Femur (tissue), 1 donor: ENCODE results near the gene ASPSCR1.
"Not testable (repeated sequence)": the region's sequence is repeated elsewhere in the genome, so short reads cannot be mapped to it uniquely, and the experiment has no call there.

Source experiments
- DNase-seq: peaks from one replicate; pipeline ENCODE4 v3.0.0-alpha.2; 2017

The ASPSCR1 gene

DNA sequence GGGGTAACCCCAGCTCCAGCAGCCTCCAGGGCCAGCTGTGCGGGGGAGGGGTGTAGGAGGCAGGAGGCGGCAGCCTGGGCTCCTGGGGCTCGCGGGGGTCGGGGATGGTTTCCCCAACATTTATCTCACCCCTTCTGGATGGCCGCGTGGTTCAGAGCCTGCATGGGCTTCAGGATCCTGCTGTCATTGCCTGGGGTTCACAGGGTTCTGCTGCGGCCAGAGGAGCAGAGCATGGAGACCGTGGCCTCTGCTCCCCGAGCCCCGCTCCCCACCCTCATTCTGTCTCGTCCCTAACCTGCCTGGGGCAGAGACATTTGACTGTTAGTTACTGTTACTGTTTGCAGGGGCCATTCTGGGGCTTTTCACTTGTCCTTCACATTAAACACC lies 35.3 kb upstream of the ASPSCR1 start:
- DNase-seq = no peak

DNA sequence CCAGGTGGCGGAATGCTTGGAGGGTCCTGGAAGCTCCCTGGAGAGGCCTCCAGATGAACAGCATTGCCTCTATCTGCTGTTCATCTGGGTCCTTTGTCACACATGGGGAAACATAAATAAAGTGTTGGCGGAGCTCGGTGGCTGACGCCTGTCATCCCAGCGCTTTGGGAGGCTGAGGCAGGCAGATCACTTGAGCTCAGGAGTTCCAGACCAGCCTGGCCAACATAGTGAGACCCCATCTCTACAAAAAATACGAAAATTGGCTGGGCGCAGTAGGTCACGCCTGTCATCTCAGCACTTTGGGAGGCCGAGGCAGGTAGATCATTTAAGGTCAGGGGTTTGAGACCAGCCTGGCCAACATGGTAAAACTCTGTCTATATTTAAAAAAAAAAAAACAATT lies 32.6 kb upstream of the ASPSCR1 start:
- DNase-seq = no peak

DNA sequence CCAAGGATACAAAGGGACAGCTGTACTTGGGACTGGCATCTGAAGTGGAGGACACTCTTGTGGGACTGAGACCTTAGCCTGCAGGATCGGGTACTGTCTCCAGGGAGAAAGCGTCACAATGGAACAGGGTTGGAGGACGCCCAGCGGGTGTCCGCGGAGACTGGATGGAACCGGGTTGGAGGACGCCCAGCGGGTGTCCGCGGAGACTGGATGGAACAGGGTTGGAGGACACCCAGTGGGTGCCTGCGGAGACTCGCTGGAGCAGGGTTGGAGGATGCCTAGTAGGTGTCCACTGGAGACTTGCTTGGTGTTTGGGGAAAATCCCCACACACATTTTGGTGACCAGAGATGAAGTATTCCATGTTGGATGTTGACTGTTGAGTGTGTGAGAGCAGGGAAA lies 30.2 kb upstream of the ASPSCR1 start, which contains the start of gene MYADML2:
Gene MYADML2, minus strand, starts transcription at position 45 of the 400 bp plus-strand sequence. CDS start 5,492 bp downstream, outside the sequence.
- no peak for DNase-seq

DNA sequence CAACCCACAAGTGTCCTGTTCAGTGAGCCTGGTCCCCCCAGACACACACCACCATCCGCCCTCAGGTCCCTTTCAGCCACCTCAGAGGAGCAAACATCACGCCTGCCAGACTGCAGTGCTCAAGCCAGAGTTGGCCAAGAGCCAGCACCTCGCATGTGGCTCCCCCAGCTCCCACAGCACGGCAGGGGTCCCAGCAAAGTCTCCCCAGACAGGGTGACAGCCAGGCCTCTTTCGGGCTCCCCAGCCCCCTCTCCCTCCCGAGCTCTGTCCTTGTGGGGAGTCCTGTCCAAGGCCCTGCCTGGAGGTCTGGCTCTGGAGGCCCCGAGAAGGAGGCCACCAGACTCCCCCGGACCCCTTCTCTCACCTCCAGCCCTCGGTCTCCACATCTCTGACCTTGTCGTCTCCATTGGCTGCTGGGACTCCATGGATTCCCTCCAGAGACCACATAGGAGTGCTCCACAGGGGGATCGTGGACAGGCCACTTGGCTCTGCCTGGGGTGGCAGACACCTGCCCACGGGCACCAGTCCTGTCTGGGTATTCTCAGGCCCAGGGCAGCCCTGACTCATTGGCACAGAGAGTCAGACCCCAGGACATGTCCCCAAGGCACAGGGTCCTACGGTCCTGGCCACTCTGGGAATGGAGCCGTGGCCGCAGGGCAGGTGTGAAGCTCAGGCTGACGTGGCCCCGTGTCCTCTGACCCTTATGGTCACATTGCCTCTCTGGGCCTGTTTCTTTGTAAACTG lies 28.6 kb upstream of the ASPSCR1 start:
- DNase-seq = no peak

DNA sequence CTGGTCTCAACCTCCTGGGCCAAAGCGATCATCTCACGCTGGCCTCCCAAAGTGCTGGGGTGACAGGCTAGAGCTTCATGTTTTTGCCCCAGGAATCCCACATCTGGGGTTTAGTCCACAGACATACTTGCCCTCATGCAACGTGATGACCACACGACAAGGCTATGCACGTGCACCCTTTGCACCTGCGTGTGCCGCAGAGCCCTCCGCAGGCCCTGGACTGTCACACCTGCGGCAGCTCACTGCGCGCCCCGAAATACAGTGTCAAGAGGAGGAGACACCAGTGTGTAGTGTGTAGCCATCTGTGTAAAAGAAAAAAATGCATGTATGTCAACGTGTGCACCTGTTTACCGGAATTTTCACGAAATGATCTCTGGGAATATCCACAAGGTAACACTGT lies 26.9 kb upstream of the ASPSCR1 start:
- DNase-seq = no peak

DNA sequence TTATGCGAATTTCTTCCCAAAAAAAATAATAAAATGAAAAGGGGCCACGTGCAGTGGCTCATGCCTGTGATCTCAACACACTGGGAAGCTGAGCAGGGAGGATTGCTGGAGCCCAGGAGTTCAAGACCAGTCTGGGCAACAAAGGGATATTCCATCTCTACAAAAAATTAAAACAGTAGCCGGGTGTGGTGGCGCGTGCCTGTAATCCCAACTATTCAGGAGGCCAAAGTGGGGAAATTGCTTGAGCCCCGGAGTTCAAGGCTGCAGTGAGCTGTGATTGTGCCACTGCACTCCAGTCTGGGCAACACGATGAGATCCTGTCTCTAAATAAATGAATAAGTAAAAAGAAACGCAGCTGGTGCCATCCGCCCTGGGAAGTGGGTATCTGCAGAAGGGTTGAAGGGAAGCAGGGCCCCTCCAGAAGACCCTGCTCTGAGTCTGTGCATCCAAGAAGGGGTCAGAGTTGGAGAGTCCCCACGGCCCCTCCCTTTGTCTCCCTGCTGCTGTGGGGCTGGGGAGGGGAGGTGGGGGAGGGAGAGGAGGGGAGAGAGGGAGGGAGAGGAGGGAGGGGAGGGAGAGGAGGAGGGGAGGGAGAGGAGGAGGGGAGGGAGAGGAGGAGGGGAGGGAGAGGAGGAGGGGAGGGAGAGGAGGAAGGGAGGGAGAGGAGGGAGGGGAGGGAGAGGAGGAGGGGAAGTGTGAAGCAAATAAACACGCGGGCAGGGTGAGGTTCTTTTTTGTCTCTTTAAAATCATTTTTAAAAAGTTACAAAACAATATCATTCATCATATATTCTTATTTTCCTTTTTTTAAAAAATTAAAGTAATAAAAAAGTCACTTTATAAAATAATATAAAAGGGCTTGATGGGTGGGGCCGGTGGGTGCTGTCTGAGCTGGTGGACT lies 25.4 kb upstream of the ASPSCR1 start:
- DNase-seq = no peak

DNA sequence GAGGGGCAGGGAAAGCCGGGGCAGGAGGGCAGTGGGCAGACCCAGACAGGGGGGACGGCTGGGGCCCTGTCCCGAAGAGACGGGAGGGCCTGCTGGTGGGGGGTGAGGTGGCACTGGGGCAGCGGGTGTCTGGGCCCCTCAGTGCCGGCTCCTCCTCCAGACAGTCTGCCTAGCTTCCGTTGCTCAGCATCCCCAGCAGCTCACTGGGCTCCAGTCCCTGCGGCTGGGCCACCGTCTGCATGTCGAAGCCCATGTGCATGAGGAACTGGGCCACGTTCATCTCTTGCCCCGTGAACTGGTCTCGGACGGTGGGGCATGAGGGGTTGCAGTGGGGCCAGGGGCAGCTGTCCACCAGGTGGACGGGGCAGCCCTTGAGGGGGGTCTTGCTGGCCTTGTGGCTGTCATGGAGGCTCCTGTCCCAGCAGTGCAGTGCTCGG lies 24.6 kb upstream of the ASPSCR1 start:
- DNase-seq = no peak

DNA sequence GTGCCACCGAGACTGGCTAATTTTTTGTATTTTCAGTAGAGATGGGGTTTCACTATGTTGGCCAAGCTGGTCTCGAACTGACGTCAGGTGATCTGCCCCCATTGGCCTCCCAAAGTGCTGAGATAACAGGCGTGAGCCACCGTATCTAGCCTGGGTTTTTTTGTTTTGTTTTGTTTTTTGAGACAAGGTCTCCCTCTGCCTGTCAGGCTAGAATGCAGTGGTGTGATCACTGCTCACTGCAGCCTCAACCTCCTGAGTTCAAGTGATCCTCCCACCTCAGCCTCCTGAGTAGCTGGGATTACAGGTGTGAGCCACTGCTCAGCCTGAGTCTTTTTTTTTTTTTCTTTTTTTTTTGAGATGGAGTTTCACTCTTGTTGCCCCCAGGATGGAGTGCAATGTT lies 24.0 kb upstream of the ASPSCR1 start:
- DNase-seq = not testable (repeated sequence)

DNA sequence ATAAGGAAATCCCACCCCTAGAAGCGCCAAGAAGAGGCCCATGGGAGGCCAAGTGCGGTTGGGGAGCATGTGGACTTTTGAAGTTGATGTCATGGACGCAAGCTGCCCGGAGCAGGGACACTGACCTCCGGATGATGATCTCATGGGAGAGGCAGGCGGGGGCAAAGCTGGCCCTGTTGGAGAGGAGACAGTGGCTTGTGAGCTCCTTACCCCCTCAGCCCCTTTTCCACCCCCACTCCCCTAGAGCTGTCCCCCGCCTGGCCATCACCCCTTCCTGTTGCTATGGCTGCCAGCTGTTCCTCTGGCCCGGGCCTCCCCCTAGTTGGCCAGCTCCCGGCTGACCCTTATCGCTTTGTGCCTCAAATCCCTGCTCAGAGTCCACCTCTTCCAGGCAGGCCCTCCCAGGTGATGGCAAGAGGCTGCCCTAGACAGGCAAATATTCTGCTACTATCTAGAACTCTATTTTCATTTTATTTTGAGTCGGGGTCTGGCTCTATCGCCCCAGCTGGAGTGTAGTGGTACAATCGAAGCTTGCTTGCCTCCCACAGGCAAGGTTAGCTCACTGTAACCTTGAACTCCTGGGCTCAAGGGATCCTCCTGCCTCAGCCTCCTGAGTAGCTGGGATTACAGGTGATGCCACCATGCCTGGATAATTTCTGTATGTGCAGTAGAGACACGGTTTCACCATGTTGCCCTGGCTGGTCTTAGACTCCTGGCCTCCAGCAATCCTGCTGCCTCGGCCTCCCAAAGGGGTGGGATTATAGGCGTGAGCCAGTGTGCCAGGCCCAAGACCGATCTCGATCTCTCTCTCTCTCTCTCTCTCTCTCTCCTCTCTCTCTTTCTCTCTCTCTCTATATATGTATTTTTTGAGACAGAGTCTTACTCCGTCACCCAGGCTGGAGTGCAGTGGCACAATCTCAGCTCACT lies 23.0 kb upstream of the ASPSCR1 start:
- DNase-seq = no peak

DNA sequence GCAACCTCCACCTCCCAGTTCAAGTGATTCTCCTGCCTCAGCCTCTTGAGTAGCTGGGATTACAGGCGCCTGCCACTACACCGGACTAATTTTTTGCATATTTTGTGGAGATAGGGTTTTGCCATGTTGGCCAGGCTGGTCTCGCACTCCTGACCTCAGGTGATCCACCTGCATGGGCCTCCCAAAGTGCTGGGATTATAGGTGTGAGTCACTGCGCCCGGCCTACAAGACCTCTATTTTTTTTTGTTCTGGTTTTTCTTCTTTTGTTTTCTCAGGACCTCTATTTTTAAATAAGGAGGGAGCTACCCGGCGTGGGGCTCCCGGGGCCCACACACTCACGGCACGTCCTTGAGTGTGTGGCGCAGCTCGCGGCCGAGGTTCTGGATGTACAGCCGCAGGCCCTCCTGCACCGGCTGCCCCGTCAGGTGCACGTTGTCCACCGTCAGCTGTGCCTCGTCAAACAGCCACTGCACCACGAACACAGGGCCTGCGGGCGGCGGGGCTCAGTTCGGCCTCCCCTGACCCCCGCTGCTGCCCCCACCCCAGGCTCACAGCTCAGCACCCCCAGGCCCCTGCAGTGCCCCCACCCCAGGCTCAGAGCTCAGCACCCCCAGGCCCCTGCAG lies 22.3 kb upstream of the ASPSCR1 start:
- DNase-seq = no peak

DNA sequence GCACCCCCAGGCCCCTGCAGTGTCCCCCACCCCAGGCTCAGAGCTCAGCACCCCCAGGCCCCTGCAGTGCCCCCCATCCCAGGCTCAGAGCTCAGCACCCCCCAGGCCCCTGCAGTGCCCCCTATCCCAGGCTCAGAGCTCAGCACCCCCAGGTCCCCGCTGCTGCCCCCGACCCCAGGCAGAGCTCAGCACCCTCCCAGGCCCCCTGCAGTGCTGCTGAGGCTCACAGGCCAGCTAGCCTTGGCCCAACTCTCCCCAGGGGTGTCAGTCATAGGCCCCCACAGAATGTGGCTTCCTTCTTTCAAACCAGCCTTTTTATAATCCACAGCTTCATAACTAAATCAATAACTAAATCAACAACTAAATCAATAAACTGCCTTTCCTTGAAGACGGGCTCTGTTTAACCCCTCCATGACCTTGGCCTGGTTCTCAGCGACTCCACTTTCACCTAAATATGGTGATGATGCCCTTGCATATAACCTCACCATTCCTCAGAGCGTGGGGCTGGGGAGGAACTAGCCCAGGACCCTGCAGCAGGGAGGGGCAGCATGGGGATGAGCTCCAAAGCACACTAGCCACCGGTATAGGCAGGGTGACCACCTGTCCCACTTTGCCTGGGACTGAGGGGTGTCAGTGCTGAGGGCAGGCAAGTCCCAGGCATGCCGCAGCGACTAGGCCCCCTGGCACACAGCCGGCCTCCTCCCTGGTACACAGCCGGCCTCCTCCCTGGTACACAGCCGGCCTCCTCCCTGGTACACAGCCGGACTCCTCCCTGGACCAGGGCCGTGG lies 21.5 kb upstream of the ASPSCR1 start:
- DNase-seq = no peak

DNA sequence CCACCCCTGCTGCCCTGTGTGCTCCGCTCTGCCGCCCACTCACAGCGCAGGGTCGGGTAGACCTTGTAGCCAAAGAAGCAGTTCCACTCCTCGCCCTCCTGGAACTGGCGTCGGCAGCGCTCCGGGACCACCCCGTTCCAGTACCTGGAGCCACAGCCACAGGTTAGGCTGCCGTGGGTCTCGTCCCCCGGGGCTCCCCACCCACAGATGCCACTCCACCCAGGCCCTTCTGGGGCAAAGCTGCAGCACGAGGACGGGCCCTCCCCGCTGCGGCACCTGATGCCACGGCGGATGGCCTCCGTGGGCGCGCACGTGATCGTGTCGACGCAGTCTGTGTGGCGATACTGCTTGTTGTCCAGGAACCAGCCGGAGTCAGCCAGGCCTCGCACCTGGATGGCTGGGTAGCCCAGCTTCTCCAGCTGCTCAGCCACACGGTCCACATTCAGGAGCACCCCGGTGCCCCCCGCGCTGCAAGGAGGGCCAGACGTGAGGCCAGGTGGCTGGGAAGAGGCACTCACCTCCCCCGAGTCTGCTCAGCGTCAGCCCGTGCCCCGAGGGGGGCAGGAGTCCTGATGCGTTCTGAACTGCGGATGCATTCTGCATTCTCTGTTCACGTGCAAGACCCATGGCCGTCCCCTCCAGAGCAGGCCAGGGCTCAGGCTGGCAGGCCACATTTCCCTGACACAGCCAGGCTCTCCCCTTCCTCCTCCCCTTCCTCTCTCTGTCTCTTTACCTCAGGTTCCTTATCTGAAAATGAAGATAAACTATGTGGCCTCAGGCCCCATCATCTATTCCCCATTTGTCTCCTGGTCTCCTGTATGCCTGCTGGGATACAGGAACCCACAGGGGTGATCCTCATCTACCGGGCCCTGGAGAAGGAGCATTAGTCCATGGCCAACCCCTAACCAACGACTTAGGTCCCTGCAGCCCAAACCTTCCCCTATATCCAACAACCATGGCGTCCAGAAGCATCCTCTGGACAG lies 20.5 kb upstream of the ASPSCR1 start:
- DNase-seq = no peak

DNA sequence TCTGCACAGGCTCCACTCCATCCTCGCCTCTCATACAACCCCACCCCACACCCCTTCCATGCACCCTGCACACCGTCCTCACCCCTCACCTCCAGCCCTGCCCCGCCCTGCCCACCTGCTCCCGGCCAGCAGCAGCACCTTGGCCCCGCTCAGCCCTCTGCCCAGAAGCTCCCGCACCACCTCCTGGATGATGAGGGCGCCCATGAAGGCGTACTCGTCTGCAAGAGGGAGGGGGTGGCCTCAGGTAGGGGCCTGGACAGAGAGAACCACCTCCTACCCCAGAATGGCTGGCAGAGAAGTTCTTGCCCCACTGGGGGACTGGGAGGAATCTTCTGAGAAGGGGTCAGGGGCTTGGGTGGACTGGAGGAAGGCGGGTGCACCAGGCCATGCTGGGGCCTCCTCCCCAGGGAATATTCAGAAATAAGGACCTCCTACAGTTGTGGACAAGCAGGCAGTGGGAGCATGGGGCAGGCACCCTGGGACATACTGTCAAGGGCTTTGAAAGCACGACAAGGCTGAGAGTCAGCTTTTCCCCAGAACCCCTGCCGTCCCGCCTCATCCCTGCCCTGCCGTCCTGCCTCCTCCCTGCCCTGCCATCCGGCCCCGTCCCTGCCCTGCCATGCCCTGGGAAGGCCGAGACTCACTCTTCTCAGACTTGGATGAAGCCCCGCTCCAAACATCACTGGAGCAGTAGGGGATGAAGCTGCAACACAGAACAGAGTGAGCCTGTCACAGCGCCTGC lies 19.6 kb upstream of the ASPSCR1 start:
- DNase-seq = no peak

DNA sequence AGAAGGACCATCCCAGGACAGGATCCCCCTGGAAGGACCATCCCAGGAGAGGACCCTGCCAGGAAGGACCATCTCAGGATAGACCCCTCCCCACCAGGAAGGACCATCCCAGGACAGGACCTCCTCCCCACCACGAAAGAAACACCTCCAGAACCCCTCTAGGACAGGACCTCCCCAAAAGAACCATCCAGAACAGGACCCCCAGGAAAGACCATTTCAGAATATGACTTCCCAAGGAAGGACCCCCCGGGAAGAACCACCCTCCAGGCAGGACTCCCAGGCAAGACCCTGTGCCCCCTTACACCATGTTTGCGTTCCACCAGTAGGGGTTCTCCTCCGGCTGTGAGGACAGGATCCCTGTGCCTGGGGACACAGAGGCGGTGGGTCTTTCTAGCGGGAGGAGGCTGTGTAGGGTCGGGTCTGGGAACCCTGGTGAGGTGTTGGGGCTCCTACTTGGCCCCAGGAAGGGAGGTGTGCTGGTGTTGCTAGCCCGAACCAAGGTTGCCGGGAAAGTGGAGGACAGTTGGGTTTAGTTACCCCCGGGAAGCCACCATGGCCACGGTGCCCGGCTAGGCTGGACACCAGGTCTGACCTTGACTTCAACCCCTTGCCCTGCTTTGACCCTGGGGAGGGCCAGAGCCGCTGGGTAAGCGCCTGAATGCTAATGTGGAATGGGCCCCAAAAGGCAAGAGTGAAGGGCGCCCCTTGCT lies 18.6 kb upstream of the ASPSCR1 start:
- DNase-seq = no peak

DNA sequence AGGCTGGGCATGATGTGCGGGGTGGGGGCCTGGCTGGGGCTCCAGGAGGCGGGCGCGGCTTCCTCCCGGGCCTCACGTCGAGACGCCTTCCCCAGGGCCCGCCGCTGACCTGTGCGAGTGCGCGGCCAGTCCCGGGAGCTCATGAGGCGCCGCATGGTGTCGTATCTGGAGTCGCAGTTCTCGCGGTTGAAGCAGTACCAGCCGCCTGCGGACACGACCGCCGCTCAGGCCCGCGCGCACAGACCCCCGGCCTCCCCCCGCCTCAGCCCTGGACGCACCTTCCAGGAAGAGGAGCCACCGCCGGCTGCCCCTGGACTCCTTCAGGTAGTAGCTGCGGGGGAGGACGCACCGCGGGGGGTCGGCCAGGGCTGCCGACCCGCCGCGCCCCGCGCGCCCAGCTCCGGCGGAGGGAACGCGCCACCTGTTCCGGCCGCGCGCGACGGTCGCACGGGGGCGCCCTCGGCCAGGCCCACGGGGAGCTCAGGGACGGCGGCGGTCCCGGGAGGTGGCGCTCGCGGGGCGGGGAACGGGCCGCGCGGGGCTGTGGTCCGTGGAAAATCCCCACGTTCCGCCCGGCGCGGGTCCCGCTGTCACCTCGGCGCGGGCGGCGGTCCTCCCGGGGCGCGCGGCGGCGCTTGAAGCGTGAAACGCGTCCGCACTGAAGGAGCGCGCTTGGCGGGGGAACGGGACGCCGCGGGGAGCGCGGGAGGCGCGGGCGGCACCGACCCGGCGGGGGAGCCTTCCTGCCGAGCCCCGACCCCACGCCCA lies 17.9 kb upstream of the ASPSCR1 start:
- DNase-seq = peak; percentile 73

DNA sequence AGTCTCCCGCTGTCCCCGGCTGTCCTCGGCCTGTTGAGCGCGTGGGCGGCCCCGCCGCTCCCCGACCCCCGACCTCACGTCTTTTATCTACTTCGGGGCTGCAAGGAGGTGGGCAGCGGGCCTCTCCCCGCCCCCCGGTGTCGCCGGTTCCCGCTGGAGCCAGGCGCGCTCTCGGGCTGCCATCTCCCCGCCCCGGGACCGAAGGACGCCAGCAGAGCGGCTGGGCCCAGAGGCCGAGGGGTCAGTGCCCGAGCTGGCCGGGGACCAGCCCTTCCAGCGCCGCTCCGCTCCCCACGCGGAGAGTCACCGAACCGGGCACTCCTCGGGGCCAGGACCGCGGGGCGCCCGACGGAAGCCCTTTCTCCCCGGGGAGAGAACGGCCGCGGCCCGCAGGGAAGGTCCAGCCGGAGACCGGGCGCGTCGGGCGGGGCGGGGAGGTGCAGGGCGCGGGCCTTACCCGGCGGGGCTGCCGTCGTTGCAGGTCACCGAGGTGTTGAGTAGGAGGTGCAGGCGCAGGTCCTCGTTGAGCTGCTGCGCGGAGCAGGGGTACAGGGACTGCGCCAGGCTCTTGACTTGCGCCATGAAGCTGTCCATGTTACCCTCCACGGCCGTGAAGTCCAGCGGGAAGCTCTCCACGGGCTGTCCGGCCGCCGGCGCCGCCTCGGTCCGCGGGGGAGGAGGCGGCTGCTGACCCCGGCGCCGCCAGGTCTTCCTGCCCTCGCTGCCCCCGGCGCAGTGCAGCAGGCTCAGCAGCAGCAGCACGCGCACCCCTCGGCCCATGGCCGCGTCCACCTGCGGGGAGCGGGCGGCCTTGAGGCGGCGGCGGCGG lies 17.1 kb upstream of the ASPSCR1 start:
- DNase-seq = no peak

DNA sequence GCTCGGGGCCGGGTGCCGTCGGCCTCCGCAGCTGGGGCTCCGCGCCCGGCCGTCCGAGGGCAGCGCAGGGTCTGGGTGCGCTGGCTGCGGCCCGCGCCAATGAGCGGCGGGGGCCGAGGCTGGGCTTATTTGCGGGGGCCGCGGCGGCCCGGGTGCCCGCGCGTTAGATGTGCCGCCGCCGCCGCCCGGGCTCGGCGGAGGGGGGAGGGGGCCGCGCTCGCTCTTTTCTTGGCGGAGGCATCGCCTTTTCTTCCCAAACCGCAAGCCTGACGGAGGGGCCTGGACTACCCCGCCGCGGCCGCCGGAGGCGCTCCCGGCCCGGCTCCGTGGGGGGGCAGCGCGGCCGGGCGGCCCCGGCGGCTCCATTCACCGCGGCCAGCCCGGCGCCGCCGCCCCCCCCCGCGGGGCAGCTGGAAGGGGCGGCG lies 16.3 kb upstream of the ASPSCR1 start, which contains the start of gene NOTUM:
Gene NOTUM, minus strand, starts transcription at position 101 of the 425 bp plus-strand sequence. CDS start 278 bp downstream, outside the sequence.
- peak; percentile 61 for DNase-seq
